Activated B cell treated with CpG ODN at 0.5 μM for 24 hours (primary cell): ENCODE results near the gene STK17B. TPM values are rescaled to one million over a fixed set of nuclear protein-coding genes. Genes with fewer than 3 reads are reported as not detected.

Experiments used
- ATAC-seq: fragments of 200-7000 bp; cut with Tn5 transposase; one replicate; pipeline ENCODE4 v1.10.0; 2021; ENCODE audit warnings: low read depth, mild to moderate bottlenecking, moderate library complexity
- CTCF ChIA-PET: fragments of 350-600 bp; sonication (Branson Sonifier 250); formaldehyde crosslinking; loops from one replicate; lab custom pipeline; 2021; ENCODE audit warnings: antibody characterized with exemption; lab: Charles Lee
- POLR2A ChIA-PET: fragments of 350-600 bp; sonication (Branson Sonifier 250); formaldehyde crosslinking; loops from one replicate; lab custom pipeline; 2021; ENCODE audit warnings: antibody characterized with exemption; lab: Charles Lee
- DNase-seq: peaks from one replicate; pipeline ENCODE4 v3.0.0; 2022
- H3K27ac Mint-ChIP-seq: one replicate; pipeline ENCODE4 v1.8.0; 2020; ENCODE audit warnings: mixed read lengths
- H3K27me3 Mint-ChIP-seq: one replicate; pipeline ENCODE4 v1.8.0; 2021; ENCODE audit warnings: mixed read lengths
- H3K36me3 Mint-ChIP-seq: one replicate; pipeline ENCODE4 v1.8.0; 2021; ENCODE audit warnings: low read depth, mixed read lengths
- H3K4me1 Mint-ChIP-seq: one replicate; pipeline ENCODE4 v1.8.0; 2021; ENCODE audit warnings: mixed read lengths
- H3K4me3 Mint-ChIP-seq: one replicate; pipeline ENCODE4 v1.8.0; 2020; ENCODE audit warnings: mild to moderate bottlenecking, mixed read lengths
- H3K9me3 Mint-ChIP-seq: one replicate; pipeline ENCODE4 v1.8.0; 2020; ENCODE audit warnings: mixed read lengths
- intact Hi-C: fragments of 100-400 bp; cut with micrococcal nuclease; formaldehyde crosslinking; loops from one replicate; pipeline ENCODE4 v1.15.1; 2024
- total RNA-seq: library from RNA; stranded (reverse); gene quantifications from 2 replicates; pipeline ENCODE4 v1.2.3, GENCODE V29; 2022
- TF ChIP-seq, protein P1 (sequence below): fragments of 200-600 bp; IDR thresholded peaks from one replicate; pipeline ENCODE4 v1.8.0; 2022; ENCODE audit warnings: antibody characterized with exemption, mild to moderate bottlenecking

The STK17B gene
- total RNA-seq, 1 donor from 2014 or later, result 226 TPM

DNA sequence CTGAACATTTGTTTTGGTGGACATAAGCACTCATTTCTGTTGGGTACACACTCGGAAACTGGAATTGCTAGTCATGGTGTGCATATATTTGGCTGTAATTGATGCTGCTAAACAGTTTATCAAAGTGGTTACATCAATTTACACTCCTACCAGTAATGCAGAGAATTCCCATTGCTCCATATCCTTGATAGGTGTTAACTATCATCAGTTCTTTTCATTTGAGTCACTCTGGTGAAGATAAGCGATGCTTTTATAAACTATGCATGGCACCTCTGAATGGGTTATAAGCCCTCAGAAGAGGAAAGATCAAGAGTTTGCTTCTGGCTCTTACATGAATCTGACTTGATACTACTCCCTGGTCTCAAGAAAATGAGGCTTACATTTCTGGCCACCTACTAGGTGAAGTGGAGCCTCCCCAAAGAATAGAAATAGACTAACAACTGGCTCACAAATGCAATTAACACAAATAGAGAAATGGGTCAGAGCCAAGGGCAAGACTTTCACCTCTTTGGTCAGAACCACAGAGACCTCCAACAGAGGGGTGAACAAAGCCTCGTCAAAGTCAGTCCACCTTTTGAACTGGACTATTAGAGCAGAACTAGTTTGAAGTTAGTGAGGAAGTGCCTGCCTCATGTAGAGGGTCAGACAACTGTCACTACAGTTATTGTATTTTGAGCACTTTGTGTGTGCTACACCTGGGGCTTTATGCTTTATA lies 15.0 kb upstream of the STK17B start:
- Mint-ChIP-seq H3K36me3 (no peaks in the 10 kb centered on the region), H3K27ac (peak overlapping the region; percentile 56), H3K9me3 (peaks cover 7% of the 10 kb centered on the region), H3K27me3 (no peaks in the 10 kb centered on the region), H3K4me1 (peaks cover 54% of the 10 kb centered on the region), H3K4me3 (no peak overlapping the region)
- TF ChIP-seq, protein P1, sequence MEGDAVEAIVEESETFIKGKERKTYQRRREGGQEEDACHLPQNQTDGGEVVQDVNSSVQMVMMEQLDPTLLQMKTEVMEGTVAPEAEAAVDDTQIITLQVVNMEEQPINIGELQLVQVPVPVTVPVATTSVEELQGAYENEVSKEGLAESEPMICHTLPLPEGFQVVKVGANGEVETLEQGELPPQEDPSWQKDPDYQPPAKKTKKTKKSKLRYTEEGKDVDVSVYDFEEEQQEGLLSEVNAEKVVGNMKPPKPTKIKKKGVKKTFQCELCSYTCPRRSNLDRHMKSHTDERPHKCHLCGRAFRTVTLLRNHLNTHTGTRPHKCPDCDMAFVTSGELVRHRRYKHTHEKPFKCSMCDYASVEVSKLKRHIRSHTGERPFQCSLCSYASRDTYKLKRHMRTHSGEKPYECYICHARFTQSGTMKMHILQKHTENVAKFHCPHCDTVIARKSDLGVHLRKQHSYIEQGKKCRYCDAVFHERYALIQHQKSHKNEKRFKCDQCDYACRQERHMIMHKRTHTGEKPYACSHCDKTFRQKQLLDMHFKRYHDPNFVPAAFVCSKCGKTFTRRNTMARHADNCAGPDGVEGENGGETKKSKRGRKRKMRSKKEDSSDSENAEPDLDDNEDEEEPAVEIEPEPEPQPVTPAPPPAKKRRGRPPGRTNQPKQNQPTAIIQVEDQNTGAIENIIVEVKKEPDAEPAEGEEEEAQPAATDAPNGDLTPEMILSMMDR, result no peak
- no peak for DNase-seq
- ChIA-PET POLR2A (no interaction called here), CTCF (no interaction called here)
- intact Hi-C loops, result no loop called here
- ATAC-seq, result no peak

DNA sequence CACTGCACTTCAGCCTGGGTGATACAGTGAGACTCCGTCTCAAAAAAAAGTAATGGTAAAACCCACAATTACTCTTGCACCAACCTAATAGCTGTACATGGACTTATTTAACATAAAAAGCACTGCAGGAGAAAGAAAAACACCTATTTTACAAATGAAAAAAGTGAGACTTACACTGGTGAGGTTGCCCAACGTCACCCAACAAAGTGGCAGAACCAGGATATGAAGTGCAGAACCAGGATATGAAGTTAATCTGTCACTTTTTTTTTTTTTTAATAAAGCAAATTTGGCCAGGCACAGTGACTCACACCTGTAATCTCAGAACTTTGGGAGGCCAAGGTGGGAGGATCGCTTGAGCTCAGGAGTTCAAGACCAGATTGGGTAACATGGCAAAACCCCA lies 13.5 kb upstream of the STK17B start:
- CTCF ChIA-PET, result interaction anchor here (0.6 to 1.2 kb wide), 2 partner anchors 12 to 25 kb away, joined by 3 to 6 read pairs; no protein-coding TSS in a partner anchor
- no peak for ATAC-seq

GRCh38 chr2:196183528-196184231 lies 12.3 kb upstream of the STK17B start:
- Mint-ChIP-seq H3K27me3 (no peaks in the 10 kb centered on the region), H3K27ac (peak overlapping the region; percentile 95), H3K4me1 (peaks cover 75% of the 10 kb centered on the region), H3K36me3 (no peaks in the 10 kb centered on the region), H3K9me3 (peaks cover 7% of the 10 kb centered on the region), H3K4me3 (peak overlapping the region; percentile 2)
- TF ChIP-seq, protein P1, result no peak
- ChIA-PET CTCF (interaction anchor here (1.2 to 2.1 kb wide), 5 partner anchors 13 to 106 kb away, joined by 3 to 8 read pairs (median 5); no protein-coding TSS in a partner anchor), POLR2A (interaction anchor here (2.1 to 4.9 kb wide), 10 partner anchors 12 to 92 kb away, joined by 5 to 81 read pairs (median 26); partner anchors contain the start of gene STK17B)
- no peak for DNase-seq
- intact Hi-C loops, result no loop called here
- no peak for ATAC-seq

More for the DNA sequence above, 13.5 kb upstream of the STK17B start:
- H3K36me3 Mint-ChIP-seq, result no peaks in the 10 kb centered on the region
- intact Hi-C loops, result no loop called here
- H3K27me3 Mint-ChIP-seq, result no peaks in the 10 kb centered on the region
- TF ChIP-seq, protein P1, result no peak
- peaks cover 67% of the 10 kb centered on the region for H3K4me1 Mint-ChIP-seq
- POLR2A ChIA-PET, result interaction anchor here (0.7 to 4.9 kb wide), 6 partner anchors 8 to 69 kb away, joined by 3 to 81 read pairs (median 5); partner anchors contain the start of gene STK17B
- H3K4me3 Mint-ChIP-seq, result no peak overlapping the region
- no peak for DNase-seq
- H3K27ac Mint-ChIP-seq, result no peak overlapping the region
- peaks cover 7% of the 10 kb centered on the region for H3K9me3 Mint-ChIP-seq

DNA sequence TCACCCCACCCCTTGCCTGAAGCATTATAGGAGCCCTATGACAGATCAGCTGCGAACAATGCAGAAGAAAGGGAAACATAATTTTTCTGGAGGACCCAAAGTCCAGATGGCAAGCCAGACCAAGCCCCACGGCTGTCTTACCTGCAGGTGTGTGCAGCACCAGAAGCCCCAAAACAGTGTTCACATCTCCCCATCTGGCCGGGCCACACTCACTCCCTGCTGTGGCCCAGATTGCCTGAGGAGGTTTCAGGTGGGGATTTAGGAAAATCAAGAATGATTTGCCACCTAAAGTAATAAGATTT lies 11.7 kb upstream of the STK17B start:
- Mint-ChIP-seq H3K4me1 (peaks cover 76% of the 10 kb centered on the region), H3K9me3 (peaks cover 7% of the 10 kb centered on the region), H3K36me3 (no peaks in the 10 kb centered on the region), H3K4me3 (peak overlapping the region; percentile 67), H3K27ac (peak overlapping the region; percentile 95), H3K27me3 (no peaks in the 10 kb centered on the region)
- intact Hi-C loops, result no loop called here
- DNase-seq (no peak), ATAC-seq (peak; percentile 25)
- ChIA-PET CTCF (interaction anchor here (1.5 to 2.9 kb wide), 6 partner anchors 18 to 105 kb away, joined by 3 to 15 read pairs (median 6); no protein-coding TSS in a partner anchor), POLR2A (interaction anchor here (0.6 to 4.9 kb wide), 21 partner anchors 12 to 93 kb away, joined by 3 to 81 read pairs (median 5); partner anchors contain the start of gene STK17B)
- TF ChIP-seq, protein P1, result no peak
